SK-N-MC (cell line): ENCODE results near the gene GALNT14.

ENCODE experiments used
- EZH2 ChIP-seq: fragments of 200-600 bp; sonication (generic); IDR thresholded peaks from one replicate; pipeline ENCODE4 v1.6.1; 2017; ENCODE audit warnings: antibody characterized with exemption
- POLR2AphosphoS5 ChIP-seq: IDR thresholded peaks from 2 replicates; pipeline ENCODE4 v1.6.1; 2012; ENCODE audit warnings: mild to moderate bottlenecking, low read depth, low read length, borderline replicate concordance

- TF ChIP-seq POLR2AphosphoS5, result no peak
- no peak for TF ChIP-seq EZH2
Measured at GRCh38 chr2:30888852-30889409, 249.3 kb downstream of the GALNT14 start.
